Measurements from ENCODE around the gene PTPN20. TPM values are rescaled to one million over a fixed set of nuclear protein-coding genes. Genes with fewer than 3 reads are reported as not detected.

The PTPN20 gene
- total RNA-seq, 2 experiments from 2014 or later, result 2.2 to 2.5 TPM

- DNase-seq, result peak; percentile 53 to 82 (median 64)
- no peaks in the 10 kb centered on the region for H3K9me3 Mint-ChIP-seq
- no peak overlapping the region for H3K4me3 Mint-ChIP-seq
- H3K27me3 Mint-ChIP-seq, result no peaks in the 10 kb centered on the region
- Histone ChIP-seq H3K4me1 (ENCODE audit: insufficient read depth, low read length) (peaks cover 7% of the 10 kb centered on the region), H3K27me3 (ENCODE audit: control insufficient read depth in 1 of 2, insufficient read depth in 2 of 2, low read length in 2 of 2) (no peaks in the 10 kb centered on the region), H3K4me3 (ENCODE audit: low read length) (no peak overlapping the region), H3K9me3 (ENCODE audit: control insufficient read depth in 1 of 2, insufficient read depth in 1 of 2, low read length in 2 of 2) (no peaks in the 10 kb centered on the region), H3K27ac (ENCODE audit: low read depth in 1 of 2, low read length in 2 of 2) (no peak overlapping the region), H3K36me3 (ENCODE audit: insufficient read depth, low read length) (no peaks in the 10 kb centered on the region)
- H3K27ac Mint-ChIP-seq, result no peak overlapping the region
- no peaks in the 10 kb centered on the region for H3K36me3 Mint-ChIP-seq (ENCODE audit: low read depth)
- peak; percentile 80 for ATAC-seq (ENCODE audit: poor library complexity)
- POLR2A ChIA-PET, result interaction anchor here (1.2 to 1.6 kb wide), 2 partner anchors 141 to 287 kb away, joined by 3 to 12 read pairs; no protein-coding TSS in a partner anchor
- H3K4me1 Mint-ChIP-seq (ENCODE audit: low read depth), result peaks cover 6% of the 10 kb centered on the region
- CTCF ChIA-PET, result interaction anchor here (0.7 to 2.8 kb wide), 5 partner anchors 8 to 316 kb away, joined by 3 to 29 read pairs (median 6); no protein-coding TSS in a partner anchor
- intact Hi-C loops (cut with DNase I, micrococcal nuclease), result loop anchor here (1.0 to 2.0 kb wide), 3 partner anchors 22 to 316 kb away; no protein-coding TSS in a partner anchor
- TF ChIP-seq CTCF (IDR thresholded peaks at IDR 0.05), result peak; percentile 86
Observed at GRCh38 chr10:47024399-47025252, 113.4 kb downstream of the PTPN20 start.

GRCh38 chr10:47025253-47025539 is 114.0 kb downstream of the PTPN20 start:
- no peaks in the 10 kb centered on the region for H3K27me3 Mint-ChIP-seq
- TF ChIP-seq CTCF (IDR thresholded peaks at IDR 0.05), result no peak
- ChIA-PET POLR2A (interaction anchor here (1.2 to 1.6 kb wide), 2 partner anchors 141 to 287 kb away, joined by 3 to 12 read pairs; no protein-coding TSS in a partner anchor), CTCF (interaction anchor here (0.7 to 2.8 kb wide), 5 partner anchors 8 to 316 kb away, joined by 3 to 29 read pairs (median 6); no protein-coding TSS in a partner anchor)
- no peak overlapping the region for H3K4me3 Mint-ChIP-seq
- H3K9me3 Mint-ChIP-seq, result no peaks in the 10 kb centered on the region
- Histone ChIP-seq H3K4me1 (ENCODE audit: insufficient read depth, low read length) (peaks cover 7% of the 10 kb centered on the region), H3K36me3 (ENCODE audit: insufficient read depth, low read length) (no peaks in the 10 kb centered on the region), H3K4me3 (ENCODE audit: low read length) (no peak overlapping the region), H3K9me3 (ENCODE audit: control insufficient read depth in 1 of 2, insufficient read depth in 1 of 2, low read length in 2 of 2) (no peaks in the 10 kb centered on the region), H3K27me3 (ENCODE audit: control insufficient read depth in 1 of 2, insufficient read depth in 2 of 2, low read length in 2 of 2) (no peaks in the 10 kb centered on the region), H3K27ac (ENCODE audit: low read depth in 1 of 2, low read length in 2 of 2) (no peak overlapping the region)
- no peak overlapping the region for H3K27ac Mint-ChIP-seq
- H3K36me3 Mint-ChIP-seq (ENCODE audit: low read depth), result no peaks in the 10 kb centered on the region
- peaks cover 6% of the 10 kb centered on the region for H3K4me1 Mint-ChIP-seq (ENCODE audit: low read depth)
- intact Hi-C loops (cut with DNase I, micrococcal nuclease), result loop anchor here in 1 of 2 experiments (2.0 kb wide), 1 partner anchor 22 kb away; no protein-coding TSS in a partner anchor
- ATAC-seq (ENCODE audit: poor library complexity) (no peak), DNase-seq (peak in 2 of 14 experiments; percentile 3 to 30)

- Mint-ChIP-seq H3K27ac (no peak overlapping the region), H3K4me1 (ENCODE audit: low read depth) (peaks cover 6% of the 10 kb centered on the region), H3K36me3 (ENCODE audit: low read depth) (no peaks in the 10 kb centered on the region), H3K9me3 (no peaks in the 10 kb centered on the region), H3K4me3 (no peak overlapping the region), H3K27me3 (no peaks in the 10 kb centered on the region)
- no peaks in the 10 kb centered on the region for H3K27me3 ChIP-seq (ENCODE audit: control insufficient read depth in 1 of 2, insufficient read depth in 2 of 2, low read length in 2 of 2)
- no peak for TF ChIP-seq CTCF (IDR thresholded peaks at IDR 0.05)
- intact Hi-C loops (cut with DNase I, micrococcal nuclease), result loop anchor here in 1 of 2 experiments (2.0 kb wide), 1 partner anchor 21 kb away; no protein-coding TSS in a partner anchor
- no peaks in the 10 kb centered on the region for H3K36me3 ChIP-seq (ENCODE audit: insufficient read depth, low read length)
- H3K27ac ChIP-seq (ENCODE audit: low read depth in 1 of 2, low read length in 2 of 2), result no peak overlapping the region
- peaks cover 7% of the 10 kb centered on the region for H3K4me1 ChIP-seq (ENCODE audit: insufficient read depth, low read length)
- DNase-seq (peak in 2 of 14 experiments; percentile 6 to 23), ATAC-seq (ENCODE audit: poor library complexity) (no peak)
- H3K9me3 ChIP-seq (ENCODE audit: control insufficient read depth in 1 of 2, insufficient read depth in 1 of 2, low read length in 2 of 2), result no peaks in the 10 kb centered on the region
- ChIA-PET CTCF (interaction anchor here (0.7 to 2.8 kb wide), 3 partner anchors 7 to 286 kb away, joined by 3 to 29 read pairs (median 6); no protein-coding TSS in a partner anchor), POLR2A (interaction anchor here (1.2 to 1.6 kb wide), 2 partner anchors 140 to 286 kb away, joined by 3 to 12 read pairs; no protein-coding TSS in a partner anchor)
- no peak overlapping the region for H3K4me3 ChIP-seq (ENCODE audit: low read length)
Observed at GRCh38 chr10:47025540-47026300, 114.5 kb downstream of the PTPN20 start.
